Transverse colon (tissue), 4 donors: ENCODE data around the gene NDUFAF3. TPM values are rescaled to one million over a fixed set of nuclear protein-coding genes. Genes with fewer than 3 reads are reported as not detected.
A peak's percentile ranks its signal among the peaks of the same experiment; 100 is the strongest.

ENCODE experiments used
- DNase-seq: peaks from one replicate; pipeline ENCODE4 v3.0.0-alpha.2; 2019
- H3K27ac ChIP-seq, 4 donors: fragments of 200-600 bp; sonication (generic); 2 replicates each; pipeline ENCODE4 v1.5.1; 2016 to 2018; ENCODE audit warnings: inconsistent platforms in 4 of 4
- H3K27me3 ChIP-seq: fragments of 200-600 bp; sonication (generic); 2 replicates; pipeline ENCODE4 v1.5.1; 2017; ENCODE audit warnings: inconsistent platforms
- H3K36me3 ChIP-seq, 4 donors: fragments of 200-600 bp; sonication (generic); 2 replicates each; pipeline ENCODE4 v1.5.1; 2017 to 2019; ENCODE audit warnings: inconsistent platforms in 4 of 4
- H3K4me1 ChIP-seq, 4 donors: fragments of 200-600 bp; sonication (generic); 2 replicates each; pipeline ENCODE4 v1.5.1; 2017 to 2020; ENCODE audit warnings: inconsistent platforms in 4 of 4
- H3K4me3 ChIP-seq, 4 donors: fragments of 200-600 bp; sonication (generic); 1 replicate in 1 of 4; 2 replicates in 3 of 4; pipeline versions ENCODE4 v1.5.1 to v1.6.1; 2017 to 2019; ENCODE audit warnings: inconsistent platforms in 4 of 4
- H3K9me3 ChIP-seq, 2 donors: fragments of 200-600 bp; sonication (generic); 2 replicates each; pipeline ENCODE4 v1.5.1; 2017 to 2019; ENCODE audit warnings: inconsistent platforms in 2 of 2
- CTCF ChIP-seq, 5 experiments: fragments of 200-600 bp in 3 of 5; fragments of 450-650 bp in 2 of 5; sonication (generic) in 3 of 5; IDR thresholded peaks; 1 replicate in 2 of 5; 2 replicates in 3 of 5; pipeline ENCODE4 v1.5.1; 2016 to 2017; ENCODE audit warnings: antibody characterized with exemption in 5 of 5, inconsistent platforms in 3 of 5, mild to moderate bottlenecking in 2 of 5, moderate library complexity in 1 of 5
- EP300 ChIP-seq: sonication (generic); formaldehyde crosslinking; IDR thresholded peaks from one replicate; pipeline ENCODE4 v1.6.1; 2017; ENCODE audit warnings: antibody characterized with exemption, low read depth
- POLR2A ChIP-seq: fragments of 450-650 bp; IDR thresholded peaks from one replicate; pipeline ENCODE4 v1.6.1; 2016; ENCODE audit warnings: antibody characterized with exemption, mild to moderate bottlenecking, moderate library complexity
- POLR2AphosphoS5 ChIP-seq, 3 donors: sonication (generic); formaldehyde crosslinking; IDR thresholded peaks; one replicate each; pipeline ENCODE4 v1.6.1; 2016; ENCODE audit warnings: antibody characterized with exemption in 3 of 3
- WGBS, 2 donors: methylation state at CpG; one replicate each; pipeline ENCODE4 v1.1.5; 2018; ENCODE audit warnings: low coverage in 1 of 2; 5-methylcytosine and 5-hydroxymethylcytosine counted together
- in situ Hi-C, 4 donors: fragments of 200-750 bp; cut with MboI; loops; one replicate each; pipeline versions ENCODE4 v1.15.0 to v1.15.1; 2017; ENCODE audit warnings: low sequenced_read_pairs in 3 of 4, low pct_ligation_motif_present in 1 of 4, low pct_unique_long_range_greater_than_20kb in 1 of 4
- intact Hi-C: fragments of 100-400 bp; cut with DNase I; formaldehyde crosslinking; loops from one replicate; pipeline ENCODE4 v1.15.1; 2023; ENCODE audit warnings: low total_unique reads
- total RNA-seq, 4 donors: library from RNA; depleted of rRNA; stranded (reverse); fragments of >200 nt; gene quantifications; one replicate each; pipeline ENCODE4 v1.1.0, GENCODE V29; 2016

Gene NDUFAF3
- total RNA-seq, 4 donors from 2014 or later, result 30.4 to 125 (median 88.1) TPM

- no peaks in the 10 kb centered on the region for H3K27me3 ChIP-seq
- no peak for DNase-seq
- in situ Hi-C loops, result no loop called here
- H3K4me1 ChIP-seq, result peaks cover 17 to 35% (median 23%) of the 10 kb centered on the region in 4 donors
- TF ChIP-seq EP300, result no peak
- no peak for TF ChIP-seq POLR2AphosphoS5 (IDR thresholded peaks at IDR 0.05)
- no peak for TF ChIP-seq POLR2A
- TF ChIP-seq CTCF (IDR thresholded peaks at IDR 0.05), result no peak
- 62 to 73% methylated on average over 4 to 5 of the region's 5 CpGs for WGBS, 2 donors
- intact Hi-C loops, result no loop called here
- H3K36me3 ChIP-seq, result no peaks in the 10 kb centered on the region
- H3K4me3 ChIP-seq, result no peak overlapping the region
- no peaks in the 10 kb centered on the region for H3K9me3 ChIP-seq
- peak overlapping the region; percentile 90 to 95 (median 92) for H3K27ac ChIP-seq
These were observed 29.9 kb upstream of the NDUFAF3 start for GRCh38 chr3:48991851-48992545.

- Histone ChIP-seq H3K27ac (no peak overlapping the region), H3K27me3 (no peaks in the 10 kb centered on the region), H3K36me3 (no peaks in the 10 kb centered on the region), H3K4me3 (no peak overlapping the region), H3K4me1 (peaks cover 16 to 25% (median 22%) of the 10 kb centered on the region in 4 donors), H3K9me3 (no peaks in the 10 kb centered on the region)
- intact Hi-C loops (no loop called here), in situ Hi-C loops (no loop called here)
- TF ChIP-seq POLR2A (no peak), EP300 (no peak), POLR2AphosphoS5 (IDR thresholded peaks at IDR 0.05) (no peak), CTCF (IDR thresholded peaks at IDR 0.05) (no peak)
- DNase-seq, result no peak
These were observed 28.1 kb upstream of the NDUFAF3 start for GRCh38 chr3:48993834-48994233.

- in situ Hi-C loops (no loop called here), intact Hi-C loops (no loop called here)
- no peak for DNase-seq
- H3K4me1 ChIP-seq, result peaks cover 3 to 7% (median 4%) of the 10 kb centered on the region in 4 donors
- no peaks in the 10 kb centered on the region for H3K27me3 ChIP-seq
- no peak overlapping the region for H3K27ac ChIP-seq
- no peak overlapping the region for H3K4me3 ChIP-seq
- no peaks in the 10 kb centered on the region for H3K9me3 ChIP-seq
- WGBS, 2 donors, result 98 to 100% methylated on average over 1 to 8 of the region's 8 CpGs
- TF ChIP-seq POLR2A (no peak), CTCF (IDR thresholded peaks at IDR 0.05) (no peak), EP300 (no peak), POLR2AphosphoS5 (IDR thresholded peaks at IDR 0.05) (no peak)
- H3K36me3 ChIP-seq, result no peaks in the 10 kb centered on the region
These were observed 25.3 kb upstream of the NDUFAF3 start for GRCh38 chr3:48996640-48997039.

GRCh38 chr3:48997102-48997635 is 24.8 kb upstream of the NDUFAF3 start:
- intact Hi-C loops (no loop called here), in situ Hi-C loops (no loop called here)
- Histone ChIP-seq H3K27ac (no peak overlapping the region), H3K9me3 (no peaks in the 10 kb centered on the region), H3K4me1 (peaks cover 0 to 2% (median under 1%) of the 10 kb centered on the region in 4 donors), H3K4me3 (no peak overlapping the region), H3K36me3 (no peaks in the 10 kb centered on the region), H3K27me3 (no peaks in the 10 kb centered on the region)
- DNase-seq, result no peak
- 91% methylated on average over 8 of the region's 8 CpGs; no CpG with 5 or more reads in 1 of the 2 donors for WGBS, 2 donors
- TF ChIP-seq EP300 (no peak), POLR2A (no peak), POLR2AphosphoS5 (IDR thresholded peaks at IDR 0.05) (no peak), CTCF (IDR thresholded peaks at IDR 0.05) (no peak)
